C1 segment of cervical spinal cord (tissue), 14 donors: ENCODE results near the gene RNF8.
A peak's percentile ranks its signal among the peaks of the same experiment; 100 is the strongest.
"Not testable (repeated sequence)": the region's sequence is repeated elsewhere in the genome, so short reads cannot be mapped to it uniquely, and the experiment has no call there.

Experiments
- DNase-seq, 14 donors: peaks; one replicate each; lab custom pipeline; 2025; lab: John Stamatoyannopoulos, UW

RNF8 gene

DNA sequence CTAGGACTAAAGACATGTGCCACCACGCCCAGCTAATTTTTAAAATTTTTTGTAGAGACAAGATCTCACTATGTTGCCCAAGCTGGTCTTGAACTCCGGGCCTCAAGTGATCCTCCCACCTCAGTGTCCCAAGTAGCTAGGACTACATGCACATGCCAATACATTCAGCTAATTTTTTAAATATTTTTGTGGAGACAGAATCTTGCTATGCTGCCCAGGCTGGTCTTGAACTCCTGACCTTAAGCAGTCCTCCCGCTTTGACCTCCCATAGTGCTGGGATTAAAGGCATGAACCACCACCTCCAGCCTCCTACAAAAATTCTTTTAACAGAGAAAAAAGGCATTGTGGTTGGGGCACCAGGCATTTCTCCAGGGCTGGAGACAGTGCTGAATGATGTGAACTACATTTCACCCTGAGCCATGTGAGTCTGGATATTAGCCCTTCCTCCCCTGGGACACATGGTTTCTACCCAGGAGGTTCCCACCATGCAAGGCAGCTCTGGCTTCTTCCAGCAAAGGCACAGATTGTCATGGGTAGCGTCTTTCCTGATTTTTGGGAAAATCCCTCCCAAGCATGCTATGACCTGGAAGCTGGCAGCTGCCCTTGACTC is 42.9 kb downstream of the RNF8 start:
- no peak for DNase-seq

DNA sequence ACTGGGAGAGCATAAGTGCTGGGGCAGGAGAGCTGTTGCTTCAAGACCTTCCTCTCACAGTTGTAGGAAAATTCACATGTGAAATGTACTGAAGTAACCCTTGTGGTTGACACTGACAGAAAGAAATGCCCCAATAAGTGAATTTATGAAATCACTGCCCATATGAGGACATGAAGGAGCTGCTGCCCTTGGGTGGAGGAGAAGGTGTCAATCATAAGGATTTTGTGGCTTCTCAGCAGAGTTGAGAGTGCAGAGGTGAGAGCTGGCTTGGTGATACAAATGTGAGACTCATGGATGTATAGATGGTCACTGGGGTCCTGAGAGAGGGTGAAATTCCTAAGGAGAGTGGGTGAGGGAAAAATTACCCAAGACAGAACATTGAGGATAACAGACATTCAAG is 45.3 kb downstream of the RNF8 start:
- DNase-seq = no peak

DNA sequence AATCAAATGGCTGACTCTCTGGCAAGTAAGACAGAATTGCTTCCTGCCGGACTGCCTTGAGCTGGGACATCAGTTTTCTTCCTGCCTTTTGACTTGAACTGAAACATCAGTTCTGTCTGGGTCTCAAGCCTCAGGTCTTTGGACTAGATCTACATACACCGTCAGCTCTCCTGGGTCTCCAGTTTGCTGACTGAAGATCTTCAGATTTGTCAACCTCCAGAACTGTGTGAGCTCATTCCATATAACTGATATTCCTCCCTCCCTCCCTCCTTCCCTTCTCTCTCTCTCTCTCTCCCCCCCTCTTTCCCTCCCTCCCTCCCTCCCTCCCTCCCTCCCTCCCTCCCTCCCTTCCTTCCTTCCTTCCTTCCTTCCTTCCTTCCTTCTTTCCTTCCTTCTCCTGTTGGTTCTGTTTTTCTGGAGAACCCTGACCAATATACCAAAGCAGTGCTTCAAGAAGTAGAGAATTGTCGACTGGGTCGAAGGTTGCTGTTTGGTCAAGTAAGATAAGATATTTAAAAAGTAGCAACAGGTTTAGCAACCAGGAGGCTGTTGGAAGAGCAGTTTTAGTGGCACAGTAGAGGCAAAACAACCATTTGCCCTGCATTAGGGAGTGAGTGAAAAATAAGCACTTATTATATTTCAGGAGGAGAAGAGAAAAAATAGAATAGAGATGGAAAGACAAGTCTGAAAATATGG is 46.2 kb downstream of the RNF8 start:
- no peak for DNase-seq

DNA sequence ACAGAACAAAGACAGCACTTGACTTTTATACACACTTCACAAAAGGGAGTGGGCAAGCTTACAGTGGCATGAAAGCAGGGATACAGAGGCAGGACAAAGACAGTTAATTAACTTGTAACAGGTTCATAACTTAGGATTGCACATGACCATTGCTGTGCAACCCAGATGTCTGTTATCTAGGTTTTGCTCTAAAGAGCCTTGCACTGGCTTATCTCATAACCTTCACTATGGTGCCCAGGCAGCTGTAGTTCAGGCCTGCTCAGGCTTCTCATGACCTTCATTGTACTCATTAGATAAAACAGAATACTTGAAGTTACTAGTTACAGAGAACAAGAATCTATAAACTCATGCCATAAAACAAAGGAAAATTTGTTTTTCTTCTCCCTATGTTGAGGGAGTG is 47.9 kb downstream of the RNF8 start:
- DNase-seq = not testable (repeated sequence)

DNA sequence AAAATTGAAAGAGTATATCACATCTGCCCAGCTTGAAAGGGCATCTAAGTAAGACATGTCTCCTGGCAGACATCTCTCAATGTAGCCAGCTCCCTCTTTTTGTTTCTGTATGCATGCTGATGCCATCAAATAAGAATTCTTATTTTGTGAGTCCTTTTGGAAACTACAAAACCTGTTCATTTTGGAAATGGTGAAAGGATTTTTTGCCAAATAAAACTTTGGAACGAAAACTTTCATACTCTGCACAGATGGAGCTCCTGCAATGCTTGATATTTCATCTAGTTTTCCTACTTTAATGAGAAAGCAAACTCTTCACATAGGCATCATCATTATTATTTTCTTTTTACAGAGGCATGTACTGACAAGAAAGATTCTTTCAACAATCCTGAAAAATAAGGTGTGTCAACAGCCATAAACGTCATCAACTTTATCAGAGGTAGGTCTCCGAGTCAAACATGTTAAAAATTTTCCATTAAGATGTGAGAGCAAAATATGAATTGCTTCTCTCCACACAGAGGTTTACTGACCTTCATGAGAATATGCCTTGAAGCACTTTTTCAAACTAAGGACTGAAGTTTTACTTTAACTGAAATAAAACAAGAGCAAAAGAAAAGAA is 53.1 kb downstream of the RNF8 start:
- DNase-seq = no peak

DNA sequence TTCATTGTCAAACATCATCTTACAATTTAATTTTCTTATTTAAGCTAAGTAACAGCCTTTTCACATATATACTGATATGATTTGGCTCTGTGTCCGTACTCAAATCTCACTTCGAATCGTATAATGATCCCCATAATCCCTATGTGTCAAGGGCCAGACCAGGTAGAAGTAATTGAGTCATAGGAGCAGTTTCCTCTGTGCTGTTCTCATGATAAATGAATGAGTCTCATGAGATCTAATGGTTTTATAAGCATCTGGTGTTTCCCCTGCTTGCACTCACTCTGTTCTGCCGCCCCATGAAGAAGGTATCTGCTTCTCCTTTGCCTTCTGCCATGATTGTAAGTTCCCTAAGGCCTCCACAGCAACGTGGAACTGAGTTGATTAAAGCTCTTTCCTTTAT is 54.2 kb downstream of the RNF8 start:
- no peak for DNase-seq

DNA sequence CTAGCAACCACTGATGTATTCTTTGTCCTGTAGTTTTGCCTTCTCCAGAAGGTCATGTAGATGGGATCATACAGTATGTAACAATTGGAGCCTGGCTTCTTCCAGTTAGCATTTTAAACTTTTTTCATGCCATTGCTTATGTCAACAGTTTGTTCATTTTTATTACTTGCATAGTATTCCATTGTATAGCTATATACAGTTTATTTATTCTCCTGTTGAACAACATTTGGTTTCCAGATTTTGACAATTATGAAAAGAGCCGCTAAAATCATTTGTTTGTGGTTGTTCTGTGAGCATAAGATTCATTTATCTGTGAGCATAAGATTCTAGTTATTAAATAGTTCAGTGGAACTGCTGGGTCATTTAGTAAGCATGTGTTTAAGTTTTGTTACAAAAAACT is 55.7 kb downstream of the RNF8 start:
- DNase-seq = no peak

DNA sequence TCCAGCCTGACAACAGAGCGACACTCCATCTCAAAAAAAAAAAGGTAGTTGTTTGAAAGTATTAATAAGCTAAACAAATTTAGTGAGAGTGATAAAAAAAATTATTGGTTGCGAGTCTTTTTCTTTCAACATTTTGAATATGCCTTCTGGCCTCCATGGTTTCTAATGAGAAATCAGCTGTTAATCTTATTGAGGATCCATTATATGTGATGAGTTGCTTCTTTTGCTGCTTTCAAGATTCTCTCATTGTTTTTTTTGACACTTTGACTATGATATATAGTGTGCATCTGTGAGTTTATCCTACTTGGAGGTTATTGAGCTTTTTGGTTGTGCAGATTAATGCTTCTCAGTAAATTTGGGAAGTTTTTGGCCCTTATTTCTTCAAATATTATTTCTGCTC is 63.6 kb downstream of the RNF8 start:
- no peak for DNase-seq

DNA sequence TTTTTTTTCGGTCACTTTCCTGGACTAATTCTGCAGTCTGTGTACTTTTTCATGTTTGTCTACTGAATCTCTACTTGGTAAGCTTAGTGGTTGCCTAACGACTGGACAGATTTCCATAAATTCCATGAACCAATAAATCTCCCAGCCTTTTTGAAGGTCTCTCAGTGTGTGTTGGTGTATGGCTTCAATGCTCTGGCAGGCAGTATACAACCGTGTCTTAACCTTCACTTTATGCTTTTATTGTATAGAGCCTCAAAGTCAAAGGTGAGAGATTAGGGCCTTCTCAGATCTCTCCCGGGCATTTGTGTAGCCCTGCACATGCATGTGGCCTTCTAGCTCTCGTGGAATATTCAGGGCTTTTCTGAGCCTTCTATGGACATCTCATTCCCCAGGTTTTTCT is 64.9 kb downstream of the RNF8 start:
- DNase-seq = no peak

DNA sequence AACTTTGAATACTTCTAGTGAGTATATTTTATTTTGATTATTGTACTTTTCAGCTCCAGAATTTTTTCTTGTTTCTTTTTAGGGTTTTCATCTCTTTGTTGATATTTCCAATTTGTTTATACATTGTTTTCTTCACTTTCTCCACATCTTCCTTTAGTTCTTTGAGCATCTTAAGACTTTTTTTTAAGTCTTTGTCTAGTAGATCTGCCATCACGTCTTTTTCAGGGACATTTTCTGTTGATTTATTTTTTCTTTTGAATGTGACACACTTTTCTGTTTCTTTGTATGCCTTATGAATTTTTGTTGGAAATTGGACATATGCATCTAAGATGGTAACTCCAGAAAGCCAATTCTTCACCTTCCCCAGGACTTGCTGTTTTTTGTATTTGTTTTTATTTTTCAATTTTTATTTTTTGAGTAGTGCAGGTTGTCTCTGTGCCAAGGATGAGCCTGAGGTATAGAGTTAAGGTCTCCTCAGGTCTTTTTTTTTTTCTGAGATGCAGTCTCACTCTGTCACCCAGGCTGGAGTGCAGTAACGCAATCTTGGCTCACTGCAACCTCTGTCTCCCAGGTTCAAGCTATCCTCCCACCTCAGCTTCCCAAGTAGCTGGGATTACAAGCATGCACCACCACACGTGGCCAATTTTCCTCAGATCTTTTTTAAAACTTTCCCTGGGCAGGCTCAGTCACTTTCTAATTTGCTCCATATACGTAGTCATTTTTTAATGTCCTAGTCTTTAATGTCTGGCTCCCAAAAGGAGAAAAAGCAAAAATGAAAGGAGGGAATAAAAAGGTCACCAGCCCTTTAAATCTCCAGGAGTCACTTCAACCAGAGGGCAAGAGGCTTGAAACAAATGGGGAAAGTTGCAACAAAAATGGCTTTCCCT is 72.5 kb downstream of the RNF8 start:
- DNase-seq = no peak

DNA sequence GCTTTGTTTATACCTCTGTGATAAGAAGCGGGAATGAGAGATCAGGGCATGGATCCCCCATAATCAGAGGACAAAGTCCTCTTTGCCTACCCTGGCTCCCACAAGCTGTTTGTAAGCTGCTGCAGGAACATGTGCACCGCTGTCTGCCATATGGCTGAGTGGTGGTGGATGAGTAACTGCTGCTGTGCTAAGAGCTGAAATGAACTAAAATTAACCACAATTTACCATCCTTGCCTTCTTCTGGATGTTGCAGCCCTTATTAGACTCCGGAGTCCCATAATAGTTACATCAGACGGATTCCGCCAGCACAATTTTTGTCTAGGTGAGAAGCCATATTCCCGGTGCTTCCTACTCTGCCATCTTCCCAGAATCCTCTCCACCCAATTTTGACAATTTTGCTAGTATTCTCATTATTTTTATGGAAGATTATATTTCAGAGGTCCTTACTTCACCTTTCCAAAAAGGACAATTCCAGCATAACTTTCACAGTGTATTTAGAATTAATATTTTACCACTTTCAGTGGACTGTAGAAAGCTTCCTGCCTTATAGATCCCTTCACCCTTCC is 73.2 kb downstream of the RNF8 start:
- DNase-seq = no peak

DNA sequence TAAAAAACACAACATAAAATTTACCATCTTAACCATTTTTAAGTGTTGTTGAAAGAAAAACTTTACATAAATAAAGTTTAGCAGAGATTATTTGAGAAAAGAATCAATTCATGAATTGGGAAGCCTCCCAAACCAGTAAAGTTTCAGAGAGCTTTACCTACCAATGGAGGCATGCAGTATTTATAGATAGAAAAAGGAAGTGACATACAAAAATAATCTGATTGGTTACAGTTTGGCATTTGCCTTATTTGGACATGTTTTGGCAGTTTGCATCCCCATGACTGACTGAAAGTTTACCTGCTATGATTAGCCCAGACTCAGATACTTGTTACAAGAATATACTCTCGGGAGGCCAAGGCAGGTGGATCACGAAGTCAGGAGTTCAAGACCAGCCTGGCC is 75.6 kb downstream of the RNF8 start:
- DNase-seq = no peak

DNA sequence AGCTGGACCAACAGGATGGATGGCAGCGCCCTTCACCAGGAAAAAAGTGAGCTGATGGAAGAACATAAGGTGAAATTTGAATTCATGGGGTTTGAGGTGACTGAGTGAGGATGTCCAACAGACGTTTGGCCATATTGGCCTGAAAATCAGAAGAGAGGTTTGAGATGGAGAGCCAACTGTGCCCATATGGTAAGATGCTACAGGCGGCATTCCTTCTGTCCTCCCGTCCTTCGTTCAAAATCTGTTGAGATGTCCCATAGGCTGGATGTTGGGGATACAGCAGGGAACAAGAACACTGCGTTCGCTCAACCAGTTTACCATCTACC is 78.8 kb downstream of the RNF8 start:
- peak in 2 of 14 donors; percentile 38 to 72 for DNase-seq

DNA sequence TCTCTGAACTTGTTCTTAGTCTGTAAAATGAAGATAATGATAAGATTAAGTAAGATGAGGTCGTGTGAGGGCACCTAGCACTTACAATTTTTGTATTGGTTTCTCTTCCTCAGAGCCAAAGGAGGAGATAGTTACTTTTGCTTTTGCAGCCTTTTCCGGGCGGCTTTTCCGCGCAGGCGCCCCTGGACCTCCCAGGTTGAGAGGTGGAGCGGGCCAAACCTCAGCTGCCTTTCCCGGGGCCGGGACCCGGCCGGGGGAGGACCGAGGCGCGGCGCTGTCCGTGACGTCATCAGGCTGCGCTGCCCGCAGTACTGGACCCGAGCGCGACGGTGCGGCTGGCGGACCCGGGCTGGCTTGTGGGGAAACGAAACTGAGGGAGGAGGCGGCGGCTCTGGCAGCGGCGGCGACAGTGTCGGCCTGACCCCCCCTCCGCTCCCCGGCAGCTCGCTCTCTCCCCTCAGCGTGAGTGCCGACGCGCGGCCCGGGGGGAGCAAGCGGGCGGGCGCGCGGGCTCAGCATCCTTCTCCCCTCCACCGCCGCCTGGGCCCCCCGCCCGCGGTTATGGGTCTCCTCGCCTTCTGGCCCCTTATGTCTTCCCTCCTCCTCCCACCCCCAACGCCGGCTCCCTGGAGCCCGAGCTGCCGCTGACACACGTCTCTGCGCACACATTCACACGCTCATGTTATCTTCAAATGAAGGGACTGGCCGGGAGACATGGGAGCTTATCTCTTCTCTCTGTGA is 79.3 kb downstream of the RNF8 start, which contains the start of gene CMTR1:
Gene CMTR1, plus strand, starts transcription at position 306 of the 741 bp plus-strand sequence. CDS start 2,409 bp downstream, outside the sequence.
- DNase-seq = peak; percentile 44 to 95 (median 87)

DNA sequence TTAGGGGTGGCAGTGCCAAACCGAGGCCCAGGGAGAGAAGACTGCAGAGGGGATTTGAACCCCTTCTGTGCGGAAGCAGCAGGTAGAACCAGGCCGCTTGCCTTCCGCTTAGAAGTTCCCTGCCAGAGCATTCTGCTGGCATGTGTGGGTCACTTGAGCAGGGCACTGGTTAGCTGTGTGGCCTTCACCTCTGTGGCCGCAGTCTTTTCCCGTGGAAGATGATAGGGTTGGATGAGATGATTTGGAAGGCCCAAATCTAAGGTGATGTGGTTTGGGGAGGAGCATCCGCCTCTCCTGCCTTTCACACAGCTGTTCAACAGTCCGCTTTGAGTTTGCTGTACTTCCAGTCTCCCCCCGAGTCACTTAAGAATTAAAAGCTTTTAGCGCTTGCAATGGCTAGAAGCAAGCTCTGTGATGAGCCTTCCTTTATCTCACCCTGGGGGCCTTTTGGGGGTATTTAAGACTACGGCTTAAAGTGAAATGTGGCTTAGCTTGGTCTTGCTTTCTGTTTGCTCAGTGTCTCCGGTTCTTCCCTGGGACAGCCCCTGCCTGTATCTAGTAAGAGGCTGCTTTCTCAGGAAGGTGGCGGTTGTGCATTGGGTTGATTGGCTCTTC is 80.0 kb downstream of the RNF8 start:
- peak in 5 of 14 donors; percentile 28 to 68 (median 56) for DNase-seq

DNA sequence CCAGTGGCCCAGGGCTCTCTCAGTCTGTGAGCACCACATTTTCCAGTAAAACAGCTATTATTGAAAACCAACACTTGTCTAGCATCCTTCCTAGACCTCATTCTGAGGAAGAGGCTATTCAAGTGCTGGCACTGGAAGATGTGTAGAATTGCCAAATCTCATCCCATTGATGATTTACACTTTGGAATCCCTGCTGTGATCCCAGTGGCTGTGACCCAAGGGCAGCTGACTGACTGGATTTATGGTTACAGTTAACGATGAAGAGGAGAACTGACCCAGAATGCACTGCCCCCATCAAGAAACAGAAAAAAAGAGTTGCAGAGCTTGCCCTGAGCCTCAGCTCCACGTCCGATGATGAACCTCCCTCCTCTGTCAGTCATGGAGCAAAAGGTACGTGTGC is 81.6 kb downstream of the RNF8 start:
- no peak for DNase-seq

DNA sequence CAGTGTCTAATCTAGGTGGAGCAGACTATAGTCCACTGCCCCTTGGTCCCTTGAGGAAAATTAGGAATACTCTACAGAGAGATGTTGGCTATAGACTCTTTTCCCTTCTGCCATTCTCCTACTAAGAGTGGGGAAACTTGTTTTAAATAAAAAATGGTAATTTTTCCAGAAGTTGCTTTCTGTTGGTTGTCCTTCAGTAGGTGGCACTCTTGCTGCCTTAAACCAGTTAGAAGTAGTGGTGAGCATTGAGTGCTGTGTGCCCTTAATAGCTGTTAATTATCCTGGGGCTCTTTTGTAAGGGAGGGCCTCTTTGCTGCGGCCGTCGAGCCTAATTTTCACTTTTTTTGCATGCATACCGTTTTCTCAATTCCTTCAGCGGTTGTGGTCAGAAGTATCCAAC is 82.0 kb downstream of the RNF8 start:
- no peak for DNase-seq

DNA sequence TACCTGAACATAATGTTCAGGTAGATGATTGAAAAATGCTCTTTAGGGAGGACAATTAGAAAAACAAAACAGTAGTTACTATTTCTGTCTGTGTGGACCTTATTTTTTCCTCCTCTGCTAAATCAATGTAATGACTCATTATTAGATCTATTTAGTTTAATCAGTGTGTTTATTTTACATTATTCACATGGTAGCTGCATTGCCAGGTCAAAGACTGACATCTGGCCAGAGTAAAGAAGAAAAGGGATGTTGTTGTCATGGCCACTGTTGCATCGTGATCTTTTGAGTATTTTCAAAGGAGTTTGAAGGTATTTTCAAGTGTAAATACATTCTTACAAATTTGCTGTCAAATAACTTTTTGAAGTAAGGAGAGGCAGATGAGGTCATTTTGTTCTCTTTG is 85.1 kb downstream of the RNF8 start:
- no peak for DNase-seq

DNA sequence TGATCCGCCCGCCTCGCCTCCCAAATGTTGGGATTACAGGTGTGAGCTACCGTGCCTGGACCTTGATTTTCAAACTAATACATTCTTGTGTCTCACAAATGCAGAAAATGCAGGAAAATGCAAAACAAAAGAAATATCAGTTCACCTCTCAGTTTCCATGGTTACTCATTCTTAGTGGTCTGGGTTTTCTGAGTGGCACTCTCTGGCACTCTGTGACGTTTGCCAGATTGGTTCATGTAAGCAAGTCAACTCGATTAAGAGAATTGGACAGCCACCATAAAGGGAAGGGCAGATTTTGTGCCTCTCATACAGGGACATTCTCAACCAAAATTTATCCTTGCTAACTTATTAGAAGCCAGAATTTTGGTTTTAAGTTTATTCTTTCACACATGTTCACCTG is 87.9 kb downstream of the RNF8 start:
- no peak for DNase-seq

DNA sequence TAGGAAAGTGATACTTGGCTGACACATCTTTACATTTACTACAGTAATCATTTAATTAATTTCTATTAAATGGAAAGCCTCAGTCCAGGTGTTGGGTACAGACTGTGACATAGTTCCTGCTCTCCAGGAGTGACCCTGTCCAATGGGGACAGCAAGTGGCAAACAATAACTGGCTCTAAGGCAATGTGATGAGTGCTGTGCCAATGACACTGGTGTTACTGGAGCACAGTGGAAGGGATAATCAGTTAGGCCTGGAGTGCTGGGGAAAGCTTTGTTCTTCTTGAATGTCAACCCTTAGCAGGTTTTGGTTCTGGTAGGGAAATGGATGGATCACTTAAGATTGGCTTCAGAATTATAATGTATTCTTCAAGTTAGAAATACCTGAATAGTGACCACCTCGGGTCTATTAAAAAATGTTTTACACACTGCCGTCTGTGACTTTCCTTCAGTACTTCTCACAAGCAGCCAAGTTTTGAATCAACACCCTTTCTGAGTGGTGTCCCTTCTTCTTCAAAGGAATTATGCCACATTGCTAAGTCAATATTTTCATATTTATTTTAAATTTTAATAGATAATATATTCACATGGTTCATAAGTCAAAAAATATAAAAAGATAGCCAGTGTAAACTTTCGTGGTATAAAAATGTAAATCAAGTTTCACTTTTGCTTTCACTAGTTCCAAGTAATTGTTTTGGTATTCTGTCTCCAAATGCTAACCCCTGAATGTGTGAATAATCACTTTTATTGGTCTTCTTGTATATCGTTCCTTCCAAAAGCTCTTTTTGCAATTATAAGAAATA is 88.8 kb downstream of the RNF8 start:
- DNase-seq = no peak
